ENCODE data around the gene ZNF26.
A peak's percentile ranks its signal among the peaks of the same experiment; 100 is the strongest.
"Not testable (repeated sequence)": the region's sequence is repeated elsewhere in the genome, so short reads cannot be mapped to it uniquely, and the experiment has no call there.

Gene ZNF26

GRCh38 chr12:132986001-132986884, at the start of gene ZNF26:
TSS of gene ZNF26 (plus strand) at chr12:132986367. CDS start at chr12:132986841, 474 bp downstream.
- Mint-ChIP-seq H3K27ac (peak within 1 kb of the TSS; percentile 97), H3K9me3 (peaks cover 15% of the 10 kb centered on the region), H3K36me3 (ENCODE audit: low read depth) (peaks cover 39% of the 10 kb centered on the region), H3K4me3 (peak within 1 kb of the TSS; percentile 84), H3K4me1 (ENCODE audit: low read depth) (peaks cover 34% of the 10 kb centered on the region), H3K27me3 (peaks cover 3% of the 10 kb centered on the region)

- not testable (repeated sequence) for H3K27ac Mint-ChIP-seq; H3K4me3 Mint-ChIP-seq; H3K27me3 Mint-ChIP-seq; H3K4me1 Mint-ChIP-seq (ENCODE audit: low read depth)
- Mint-ChIP-seq H3K9me3 (peaks cover 46% of the 10 kb centered on the region), H3K36me3 (ENCODE audit: low read depth) (peaks cover 72% of the 10 kb centered on the region)
Observed at GRCh38 chr12:132936921-132937320, 49.2 kb upstream of the ZNF26 start.

GRCh38 chr12:132937476-132937875, 48.7 kb upstream of the ZNF26 start:
- Mint-ChIP-seq H3K27ac (no peak overlapping the region), H3K9me3 (peaks cover 47% of the 10 kb centered on the region), H3K27me3 (no peaks in the 10 kb centered on the region), H3K36me3 (ENCODE audit: low read depth) (peaks cover 72% of the 10 kb centered on the region), H3K4me1 (ENCODE audit: low read depth) (no peaks in the 10 kb centered on the region), H3K4me3 (no peak overlapping the region)

GRCh38 chr12:132938807-132939206, 47.4 kb upstream of the ZNF26 start:
- not testable (repeated sequence) for H3K4me1 Mint-ChIP-seq (ENCODE audit: low read depth); H3K27me3 Mint-ChIP-seq; H3K27ac Mint-ChIP-seq; H3K4me3 Mint-ChIP-seq
- Mint-ChIP-seq H3K9me3 (peaks cover 37% of the 10 kb centered on the region), H3K36me3 (ENCODE audit: low read depth) (peaks cover 74% of the 10 kb centered on the region)

GRCh38 chr12:132940071-132940719, 46.0 kb upstream of the ZNF26 start:
- Mint-ChIP-seq H3K27me3 (no peaks in the 10 kb centered on the region), H3K27ac (no peak overlapping the region), H3K36me3 (ENCODE audit: low read depth) (peaks cover 74% of the 10 kb centered on the region), H3K4me3 (no peak overlapping the region), H3K9me3 (peaks cover 42% of the 10 kb centered on the region), H3K4me1 (ENCODE audit: low read depth) (no peaks in the 10 kb centered on the region)

- Mint-ChIP-seq H3K9me3 (peaks cover 43% of the 10 kb centered on the region), H3K4me1 (ENCODE audit: low read depth) (no peaks in the 10 kb centered on the region), H3K27me3 (no peaks in the 10 kb centered on the region), H3K4me3 (no peak overlapping the region), H3K36me3 (ENCODE audit: low read depth) (peaks cover 79% of the 10 kb centered on the region), H3K27ac (no peak overlapping the region)
Observed at GRCh38 chr12:132941336-132941954, 44.7 kb upstream of the ZNF26 start.

- no peaks in the 10 kb centered on the region for H3K4me1 Mint-ChIP-seq (ENCODE audit: low read depth)
- peaks cover 39% of the 10 kb centered on the region for H3K9me3 Mint-ChIP-seq
- no peaks in the 10 kb centered on the region for H3K27me3 Mint-ChIP-seq
- H3K27ac Mint-ChIP-seq, result no peak overlapping the region
- H3K4me3 Mint-ChIP-seq, result no peak overlapping the region
- peaks cover 76% of the 10 kb centered on the region for H3K36me3 Mint-ChIP-seq (ENCODE audit: low read depth)
Observed at GRCh38 chr12:132942611-132943010, 43.6 kb upstream of the ZNF26 start.

GRCh38 chr12:132945806-132946205, 40.4 kb upstream of the ZNF26 start:
- no peaks in the 10 kb centered on the region for H3K4me1 Mint-ChIP-seq (ENCODE audit: low read depth)
- peaks cover 42% of the 10 kb centered on the region for H3K9me3 Mint-ChIP-seq
- H3K4me3 Mint-ChIP-seq, result no peak overlapping the region
- peaks cover 80% of the 10 kb centered on the region for H3K36me3 Mint-ChIP-seq (ENCODE audit: low read depth)
- H3K27me3 Mint-ChIP-seq, result no peaks in the 10 kb centered on the region
- no peak overlapping the region for H3K27ac Mint-ChIP-seq

GRCh38 chr12:132946246-132946820, 39.8 kb upstream of the ZNF26 start:
- no peaks in the 10 kb centered on the region for H3K27me3 Mint-ChIP-seq
- H3K4me3 Mint-ChIP-seq, result no peak overlapping the region
- peaks cover 37% of the 10 kb centered on the region for H3K9me3 Mint-ChIP-seq
- no peaks in the 10 kb centered on the region for H3K4me1 Mint-ChIP-seq (ENCODE audit: low read depth)
- no peak overlapping the region for H3K27ac Mint-ChIP-seq
- peaks cover 74% of the 10 kb centered on the region for H3K36me3 Mint-ChIP-seq (ENCODE audit: low read depth)

- H3K27me3 Mint-ChIP-seq, result no peaks in the 10 kb centered on the region
- peaks cover 60% of the 10 kb centered on the region for H3K36me3 Mint-ChIP-seq (ENCODE audit: low read depth)
- no peaks in the 10 kb centered on the region for H3K4me1 Mint-ChIP-seq (ENCODE audit: low read depth)
- H3K4me3 Mint-ChIP-seq, result no peak overlapping the region
- no peak overlapping the region for H3K27ac Mint-ChIP-seq
- peaks cover 32% of the 10 kb centered on the region for H3K9me3 Mint-ChIP-seq
Observed at GRCh38 chr12:132948146-132949066, 37.8 kb upstream of the ZNF26 start.

- Mint-ChIP-seq H3K4me1 (ENCODE audit: low read depth) (peaks cover 7% of the 10 kb centered on the region), H3K36me3 (ENCODE audit: low read depth) (peaks cover 47% of the 10 kb centered on the region), H3K27me3 (no peaks in the 10 kb centered on the region), H3K27ac (no peak overlapping the region), H3K9me3 (peaks cover 24% of the 10 kb centered on the region), H3K4me3 (no peak overlapping the region)
Observed at GRCh38 chr12:132949936-132950837, 36.0 kb upstream of the ZNF26 start.

- Mint-ChIP-seq H3K4me3 (no peak overlapping the region), H3K9me3 (peaks cover 18% of the 10 kb centered on the region), H3K27ac (no peak overlapping the region), H3K4me1 (ENCODE audit: low read depth) (peaks cover 11% of the 10 kb centered on the region), H3K36me3 (ENCODE audit: low read depth) (peaks cover 39% of the 10 kb centered on the region), H3K27me3 (no peaks in the 10 kb centered on the region)
Observed at GRCh38 chr12:132950844-132951535, 35.2 kb upstream of the ZNF26 start.

- no peaks in the 10 kb centered on the region for H3K27me3 Mint-ChIP-seq
- peaks cover 14% of the 10 kb centered on the region for H3K4me1 Mint-ChIP-seq (ENCODE audit: low read depth)
- H3K36me3 Mint-ChIP-seq (ENCODE audit: low read depth), result peaks cover 34% of the 10 kb centered on the region
- no peak overlapping the region for H3K27ac Mint-ChIP-seq
- H3K4me3 Mint-ChIP-seq, result no peak overlapping the region
- H3K9me3 Mint-ChIP-seq, result peaks cover 17% of the 10 kb centered on the region
Observed at GRCh38 chr12:132951649-132952048, 34.5 kb upstream of the ZNF26 start.
